GM21825 (cell line): Measurements from ENCODE around the gene ARSI.

Source experiments
- ATAC-seq: cut with Tn5 transposase; IDR thresholded peaks from one replicate; pipeline ENCODE4 v1.9.1; 2021; ENCODE audit warnings: mild to moderate bottlenecking, moderate library complexity; ENCODE audit not compliant: unreplicated experiment

ARSI gene

GRCh38 chr5:150302301-150303069 is at the start of gene ARSI:
ARSI (minus strand) TSS chr5:150302905; CDS start chr5:150302373, 532 bp downstream.
- no peak for ATAC-seq

- ATAC-seq, result peak; percentile 79
Measured at GRCh38 chr5:150350524-150351344, 48.0 kb upstream of the ARSI start.

- ATAC-seq, result no peak
Measured at GRCh38 chr5:150349681-150350275, 47.1 kb upstream of the ARSI start.

DNA sequence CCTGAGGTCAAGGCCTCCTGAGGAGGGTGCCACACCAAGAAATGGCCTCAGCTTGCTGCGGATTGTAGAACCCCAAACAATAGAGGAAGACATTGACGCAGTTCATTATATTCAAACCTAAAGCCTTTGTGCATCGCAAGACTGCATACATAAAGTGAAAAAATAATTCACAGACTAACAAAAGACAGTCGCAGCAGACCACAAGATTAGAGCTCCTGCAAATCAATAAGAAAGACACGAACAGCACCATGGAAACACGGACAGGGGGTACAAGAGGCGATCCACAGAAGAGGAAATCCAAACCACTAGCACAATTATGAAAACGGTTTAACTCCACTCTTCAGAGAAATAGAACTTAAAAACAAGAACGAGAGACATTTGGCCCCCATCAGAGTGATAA is 44.7 kb upstream of the ARSI start:
- ATAC-seq, result no peak

DNA sequence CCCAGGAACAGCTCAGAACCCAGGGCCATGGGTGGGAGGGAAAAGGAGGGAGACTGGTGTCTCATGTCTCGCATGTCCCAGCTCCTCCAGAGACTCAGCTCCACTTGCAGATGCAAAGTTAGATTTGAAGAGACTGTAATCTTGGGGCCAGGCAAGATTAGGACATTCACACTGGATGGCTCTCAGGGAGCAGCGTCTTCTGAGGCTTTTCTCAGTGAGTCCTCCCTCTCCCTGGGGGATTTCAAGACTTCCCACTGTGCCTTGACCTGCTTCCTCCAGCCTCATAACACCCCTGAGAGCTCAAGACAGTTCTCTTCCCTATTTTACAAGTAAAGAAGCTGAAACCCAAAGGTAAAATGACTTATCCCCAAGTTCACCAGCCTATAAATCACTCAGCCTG is 44.3 kb upstream of the ARSI start:
- no peak for ATAC-seq

DNA sequence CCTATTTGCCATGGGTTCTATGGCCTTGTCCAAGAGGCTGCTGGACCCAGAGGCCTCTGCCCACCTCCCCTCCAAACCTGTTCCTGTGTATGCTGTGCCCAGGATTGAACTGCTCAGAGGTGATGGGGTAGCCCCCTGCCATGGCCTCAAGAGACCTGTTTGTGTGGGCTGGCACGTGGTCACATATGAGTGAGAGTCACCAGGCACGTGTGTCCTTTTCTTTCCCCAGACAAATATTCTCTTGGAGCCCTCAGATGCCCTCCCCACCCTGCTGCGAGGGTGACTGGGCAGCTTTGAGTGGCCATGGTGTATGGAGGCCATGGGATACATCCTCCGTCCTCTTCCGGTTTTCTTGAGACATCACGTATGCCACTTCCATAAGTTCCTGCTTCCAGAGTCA is 43.9 kb upstream of the ARSI start:
- ATAC-seq, result no peak

GRCh38 chr5:150345716-150346115 is 43.0 kb upstream of the ARSI start:
- no peak for ATAC-seq

DNA sequence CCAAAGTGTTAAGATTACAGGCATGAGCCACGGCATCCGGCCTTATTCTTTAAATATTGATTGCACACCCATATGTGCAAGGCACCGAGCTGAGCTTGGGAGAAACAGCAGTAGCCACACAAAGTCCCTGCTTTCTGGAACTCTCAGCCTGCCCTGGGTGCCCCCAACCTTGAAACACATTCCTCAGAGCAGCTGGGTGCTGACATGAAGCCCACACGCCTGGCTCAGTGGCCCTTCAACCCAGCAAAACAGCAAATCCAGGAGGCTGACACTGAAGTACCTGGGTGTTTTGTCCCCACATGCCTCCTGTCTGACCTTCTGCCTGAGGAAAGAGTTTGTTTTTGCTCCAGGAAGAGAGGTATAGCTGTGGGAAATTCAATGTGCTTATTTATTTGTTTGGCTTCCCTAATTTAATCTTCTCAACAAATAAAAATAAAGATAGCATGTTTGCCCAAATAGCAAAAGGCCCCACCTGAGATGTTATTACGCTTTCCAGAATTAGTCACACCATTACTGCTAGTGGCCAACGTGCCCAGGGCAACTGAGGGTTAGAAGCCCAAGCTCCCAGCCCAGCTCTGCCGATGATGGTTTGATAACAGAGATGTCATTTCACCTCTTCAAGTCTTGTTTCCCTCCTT is 41.4 kb upstream of the ARSI start:
- no peak for ATAC-seq

- no peak for ATAC-seq
Measured at GRCh38 chr5:150342583-150342982, 39.9 kb upstream of the ARSI start.

DNA sequence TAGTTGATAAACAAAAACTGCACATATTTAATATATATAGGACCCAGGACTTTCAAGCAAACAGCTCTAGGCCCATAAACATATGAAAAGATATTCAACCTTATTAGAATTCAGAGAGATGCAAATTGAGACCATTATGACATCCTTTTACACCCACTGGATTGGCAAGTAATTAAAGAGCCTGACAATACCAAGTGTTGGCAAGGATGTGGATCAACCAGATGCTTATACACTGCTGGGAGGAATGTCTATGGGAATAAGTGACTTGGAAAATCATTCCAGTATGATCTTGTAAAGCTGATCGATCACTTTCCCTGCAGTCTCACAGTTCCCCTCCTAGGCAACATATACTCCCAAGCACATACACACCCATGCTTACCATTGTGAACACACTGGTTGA is 39.3 kb upstream of the ARSI start:
- no peak for ATAC-seq

DNA sequence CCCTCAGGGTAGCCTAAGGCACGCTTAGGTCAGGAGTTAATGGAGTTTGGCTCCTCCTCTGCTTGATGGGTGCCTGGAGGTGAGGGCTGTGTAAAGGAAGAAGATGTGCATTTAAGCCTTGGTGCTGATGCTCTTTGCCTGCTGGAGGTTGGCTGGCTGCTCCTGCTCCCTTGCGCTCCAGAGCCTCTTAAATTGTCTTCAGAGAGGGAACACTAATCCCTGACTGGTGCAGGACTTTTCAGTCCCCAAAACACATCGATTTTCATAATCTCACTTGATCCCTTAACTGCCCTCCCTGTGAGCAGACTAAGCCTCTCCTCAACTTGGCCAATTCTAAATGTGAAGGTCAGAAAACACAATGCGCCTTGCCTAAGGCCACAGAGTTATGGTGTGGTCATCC is 38.6 kb upstream of the ARSI start:
- ATAC-seq, result no peak

DNA sequence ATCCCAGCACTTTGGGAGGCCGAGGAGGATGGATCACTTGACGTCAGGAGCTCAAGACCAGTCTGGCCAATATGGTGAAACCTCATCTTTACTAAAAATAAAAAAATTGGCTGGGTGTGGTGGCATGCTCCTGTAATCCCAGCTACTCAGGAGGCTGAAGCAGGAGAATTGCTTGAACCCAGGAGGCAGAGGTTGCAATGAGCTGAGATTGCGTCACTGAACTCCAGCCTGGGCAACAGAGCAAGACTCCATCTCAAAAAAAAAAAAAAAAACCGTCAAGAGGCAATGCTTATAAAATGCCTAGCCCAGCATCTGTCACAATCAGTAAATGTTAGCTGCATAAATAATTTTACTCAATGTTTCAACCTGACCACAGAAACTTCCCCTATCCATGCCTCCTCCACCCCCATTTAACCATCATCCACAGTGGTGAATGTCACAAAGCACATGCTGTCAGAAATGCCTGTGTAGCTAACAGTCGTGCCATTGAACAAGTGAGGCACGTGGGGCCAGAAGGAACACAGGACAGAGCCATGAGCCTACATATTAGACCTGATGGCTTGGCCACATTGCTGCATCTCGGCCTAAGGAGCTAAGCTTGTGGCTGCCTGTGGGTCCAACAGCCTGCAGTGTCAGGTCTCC is 38.0 kb upstream of the ARSI start:
- ATAC-seq, result no peak

DNA sequence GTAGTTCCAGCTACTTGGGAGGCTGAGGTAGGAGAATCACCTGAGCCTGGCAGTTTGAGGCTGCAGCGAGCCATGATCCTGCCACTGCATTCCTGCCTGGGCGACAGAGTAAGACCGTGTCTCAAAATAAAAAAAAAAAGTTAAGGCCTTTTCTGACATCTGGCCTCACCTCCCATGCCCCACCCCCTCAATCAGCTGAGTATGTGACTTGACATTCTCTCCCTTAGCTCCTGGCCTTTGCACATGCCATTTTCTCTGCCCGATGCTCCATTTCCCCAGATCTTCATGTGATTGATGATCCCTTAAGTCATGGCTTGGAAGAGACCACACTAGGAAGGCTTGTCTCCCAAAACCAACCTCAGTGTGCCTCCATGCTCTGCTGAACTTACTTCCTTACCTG is 37.1 kb upstream of the ARSI start:
- no peak for ATAC-seq

GRCh38 chr5:150339165-150339564 is 36.5 kb upstream of the ARSI start:
- ATAC-seq, result no peak

GRCh38 chr5:150338546-150338945 is 35.8 kb upstream of the ARSI start:
- ATAC-seq, result no peak

DNA sequence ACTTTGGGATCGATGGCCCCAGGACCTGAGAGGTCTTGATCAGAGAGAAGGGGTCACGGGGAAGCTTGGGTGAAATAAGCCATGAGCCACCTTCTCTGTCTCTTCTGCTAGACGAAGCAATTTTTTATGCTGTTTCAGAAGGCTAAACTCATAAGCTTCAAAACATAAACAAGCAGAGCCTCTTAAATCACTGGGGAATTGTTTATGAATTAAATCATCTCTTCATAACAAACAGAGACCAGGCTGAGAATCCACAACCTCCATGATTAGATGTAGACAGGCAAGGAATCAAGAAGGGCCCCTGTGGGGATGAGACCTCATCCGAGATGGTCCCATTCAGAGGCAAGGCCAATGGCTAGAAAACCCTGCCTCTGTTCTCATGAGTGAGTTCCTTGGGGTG is 33.1 kb upstream of the ARSI start:
- ATAC-seq, result no peak

DNA sequence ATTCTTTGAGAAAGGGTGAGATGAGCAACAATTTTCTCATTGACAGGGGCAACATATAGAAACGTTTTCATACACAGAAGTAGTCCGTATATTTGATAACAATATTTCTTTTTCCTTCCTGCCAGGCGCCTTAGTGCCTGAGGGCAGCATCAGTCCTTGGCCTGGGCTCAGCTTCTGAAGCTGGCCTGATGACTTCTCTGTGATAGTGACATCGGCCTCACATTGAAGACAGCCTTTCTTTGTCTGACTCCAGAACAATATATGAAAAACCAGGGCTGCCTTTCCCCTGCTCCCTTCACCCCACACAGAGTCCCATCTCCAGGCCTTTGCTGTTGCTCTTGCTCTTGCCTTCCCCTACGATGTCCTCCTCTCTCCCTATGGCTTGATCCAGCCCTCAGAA is 30.7 kb upstream of the ARSI start:
- ATAC-seq, result no peak

GRCh38 chr5:150329881-150330876 is 27.5 kb upstream of the ARSI start:
- no peak for ATAC-seq

- ATAC-seq, result no peak
Measured at GRCh38 chr5:150329038-150329437, 26.3 kb upstream of the ARSI start.

DNA sequence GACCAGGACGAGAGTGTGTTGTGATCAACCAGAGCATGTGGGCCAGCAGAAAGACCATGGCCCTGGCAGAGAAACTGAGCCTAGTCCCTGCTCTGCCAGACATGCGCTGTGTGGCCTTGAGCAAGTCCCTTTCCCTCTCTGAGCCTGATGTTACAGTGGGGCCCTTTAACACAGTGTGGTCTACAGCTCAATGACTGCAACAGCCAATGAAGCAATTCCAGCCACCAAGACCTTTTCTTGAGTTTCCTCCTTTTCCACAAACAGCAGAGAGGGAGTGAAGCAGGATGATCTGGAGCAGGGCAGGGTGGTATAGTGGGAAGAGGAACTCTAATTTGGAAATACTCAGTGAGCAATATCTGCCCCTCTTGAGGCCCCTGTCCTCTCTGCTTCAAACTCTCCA is 25.8 kb upstream of the ARSI start:
- ATAC-seq, result no peak
